MCF 10A (cell line): ENCODE data around the gene MRGPRX2. TPM values are rescaled to one million over a fixed set of nuclear protein-coding genes. Genes with fewer than 3 reads are reported as not detected.

Experiments
- BruUV-seq: library from RNA; stranded (reverse); fragments of 400-500 nt; replicated peaks from 2 replicates; lab custom pipeline; 2021; lab: Mats Ljungman, UMichigan
- CTCF ChIA-PET: fragments of 300-600 bp; sonication (Branson Sonifier 250); formaldehyde crosslinking; extraction: SDS; loops from one replicate; lab custom pipeline; 2021; ENCODE audit warnings: antibody characterized with exemption, inconsistent platforms; lab: Yijun Ruan, JAX
- POLR2A ChIA-PET: fragments of 300-600, 350-650 bp; sonication (Branson Sonifier 250); formaldehyde crosslinking; extraction: SDS; loops from one replicate; lab custom pipeline; 2020; ENCODE audit warnings: antibody characterized with exemption, inconsistent platforms; lab: Yijun Ruan, JAX
- DNase-seq: peaks from one replicate; pipeline ENCODE4 v3.0.0-alpha.2; 2018; ENCODE audit not compliant: unreplicated experiment
- H3K27ac Mint-ChIP-seq: one replicate; pipeline ENCODE4 v1.8.0; 2022; ENCODE audit warnings: mild to moderate bottlenecking, low read depth, mixed read lengths; ENCODE audit not compliant: unreplicated experiment
- H3K27me3 Mint-ChIP-seq: one replicate; pipeline ENCODE4 v1.8.0; 2022; ENCODE audit warnings: mixed read lengths; ENCODE audit not compliant: insufficient read depth, unreplicated experiment
- H3K36me3 Mint-ChIP-seq: one replicate; pipeline ENCODE4 v1.8.0; 2022; ENCODE audit warnings: mild to moderate bottlenecking, moderate library complexity, mixed read lengths; ENCODE audit not compliant: insufficient read depth, unreplicated experiment
- H3K4me1 Mint-ChIP-seq: one replicate; pipeline ENCODE4 v1.8.0; 2022; ENCODE audit warnings: mixed read lengths; ENCODE audit not compliant: insufficient read depth, unreplicated experiment
- H3K4me3 Mint-ChIP-seq: one replicate; pipeline ENCODE4 v1.8.0; 2022; ENCODE audit warnings: mild to moderate bottlenecking, moderate library complexity, mixed read lengths; ENCODE audit not compliant: unreplicated experiment
- H3K9me3 Mint-ChIP-seq: one replicate; pipeline ENCODE4 v1.8.0; 2022; ENCODE audit warnings: mixed read lengths; ENCODE audit not compliant: unreplicated experiment
- intact Hi-C: fragments of 100-400 bp; cut with micrococcal nuclease; formaldehyde crosslinking; loops from 2 replicates; pipeline ENCODE4 v1.14.1; 2022
- total RNA-seq: library from RNA; stranded (reverse); gene quantifications from 2 replicates; pipeline ENCODE4 v1.2.3, GENCODE V29; 2022
- TF ChIP-seq, protein P1 (sequence below): fragments of 200-600 bp; IDR thresholded peaks from one replicate; pipeline ENCODE4 v1.8.0; 2022; ENCODE audit warnings: antibody characterized with exemption, mild to moderate bottlenecking; ENCODE audit not compliant: unreplicated experiment

The MRGPRX2 gene
- total RNA-seq, 1 experiment from 2014 or later, result not detected

- ChIA-PET CTCF (no interaction called here), POLR2A (no interaction called here)
- intact Hi-C loops, result no loop called here
- H3K27ac Mint-ChIP-seq, result no peak overlapping the region
- H3K4me3 Mint-ChIP-seq, result no peak overlapping the region
- H3K9me3 Mint-ChIP-seq, result no peaks in the 10 kb centered on the region
- TF ChIP-seq, protein P1, sequence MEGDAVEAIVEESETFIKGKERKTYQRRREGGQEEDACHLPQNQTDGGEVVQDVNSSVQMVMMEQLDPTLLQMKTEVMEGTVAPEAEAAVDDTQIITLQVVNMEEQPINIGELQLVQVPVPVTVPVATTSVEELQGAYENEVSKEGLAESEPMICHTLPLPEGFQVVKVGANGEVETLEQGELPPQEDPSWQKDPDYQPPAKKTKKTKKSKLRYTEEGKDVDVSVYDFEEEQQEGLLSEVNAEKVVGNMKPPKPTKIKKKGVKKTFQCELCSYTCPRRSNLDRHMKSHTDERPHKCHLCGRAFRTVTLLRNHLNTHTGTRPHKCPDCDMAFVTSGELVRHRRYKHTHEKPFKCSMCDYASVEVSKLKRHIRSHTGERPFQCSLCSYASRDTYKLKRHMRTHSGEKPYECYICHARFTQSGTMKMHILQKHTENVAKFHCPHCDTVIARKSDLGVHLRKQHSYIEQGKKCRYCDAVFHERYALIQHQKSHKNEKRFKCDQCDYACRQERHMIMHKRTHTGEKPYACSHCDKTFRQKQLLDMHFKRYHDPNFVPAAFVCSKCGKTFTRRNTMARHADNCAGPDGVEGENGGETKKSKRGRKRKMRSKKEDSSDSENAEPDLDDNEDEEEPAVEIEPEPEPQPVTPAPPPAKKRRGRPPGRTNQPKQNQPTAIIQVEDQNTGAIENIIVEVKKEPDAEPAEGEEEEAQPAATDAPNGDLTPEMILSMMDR, result no peak
- H3K4me1 Mint-ChIP-seq, result peaks cover 17% of the 10 kb centered on the region
- peaks cover 4% of the 10 kb centered on the region for H3K36me3 Mint-ChIP-seq
- H3K27me3 Mint-ChIP-seq, result peaks cover 74% of the 10 kb centered on the region
- BruUV-seq, result no TSS peak
- peak; percentile 29 for DNase-seq
Observed at GRCh38 chr11:19025481-19026406, 34.8 kb downstream of the MRGPRX2 start.

DNA sequence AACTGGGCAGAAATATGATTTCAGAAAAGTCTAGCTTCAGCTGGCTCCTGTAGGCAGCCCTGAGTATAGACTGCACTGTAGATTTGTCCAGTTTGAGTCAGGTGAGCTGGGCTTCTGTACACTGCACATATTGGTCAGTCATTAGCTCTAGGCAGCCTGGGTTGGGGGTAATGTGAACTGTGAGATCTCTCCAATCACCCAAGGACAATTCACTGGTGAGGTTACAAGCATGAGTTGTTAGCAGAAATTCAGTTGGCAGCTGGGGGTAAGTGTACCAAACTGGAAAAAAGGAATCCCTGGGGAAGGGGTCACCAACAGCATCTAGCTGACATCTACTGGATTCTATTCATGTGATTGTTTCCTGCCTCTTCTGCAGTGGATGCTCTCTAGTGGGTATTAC, 39.7 kb downstream of the MRGPRX2 start:
- intact Hi-C loops, result no loop called here
- TF ChIP-seq, protein P1, result no peak
- Mint-ChIP-seq H3K27ac (no peak overlapping the region), H3K36me3 (no peaks in the 10 kb centered on the region), H3K9me3 (no peaks in the 10 kb centered on the region), H3K27me3 (peaks cover 95% of the 10 kb centered on the region), H3K4me3 (no peak overlapping the region), H3K4me1 (no peaks in the 10 kb centered on the region)
- ChIA-PET CTCF (interaction anchor here (0.6 kb wide), 1 partner anchor 865 kb away, joined by 3 read pairs; no protein-coding TSS in a partner anchor), POLR2A (interaction anchor here (0.6 kb wide), 1 partner anchor 9 kb away, joined by 3 read pairs; no protein-coding TSS in a partner anchor)
- no TSS peak for BruUV-seq
- no peak for DNase-seq

GRCh38 chr11:19018901-19019300, 41.6 kb downstream of the MRGPRX2 start:
- Mint-ChIP-seq H3K4me1 (no peaks in the 10 kb centered on the region), H3K36me3 (no peaks in the 10 kb centered on the region), H3K4me3 (no peak overlapping the region), H3K27me3 (peaks cover 95% of the 10 kb centered on the region), H3K27ac (no peak overlapping the region), H3K9me3 (no peaks in the 10 kb centered on the region)
- intact Hi-C loops, result no loop called here
- ChIA-PET POLR2A (no interaction called here), CTCF (interaction anchor here (0.5 kb wide), 1 partner anchor 15 kb away, joined by 3 read pairs; no protein-coding TSS in a partner anchor)
- TF ChIP-seq, protein P1, result no peak
- BruUV-seq, result no TSS peak
- peak; percentile 51 for DNase-seq

GRCh38 chr11:19013181-19013857, 47.2 kb downstream of the MRGPRX2 start:
- Mint-ChIP-seq H3K36me3 (no peaks in the 10 kb centered on the region), H3K27me3 (peaks cover 100% of the 10 kb centered on the region), H3K4me3 (no peak overlapping the region), H3K4me1 (no peaks in the 10 kb centered on the region), H3K27ac (no peak overlapping the region), H3K9me3 (no peaks in the 10 kb centered on the region)
- intact Hi-C loops, result no loop called here
- TF ChIP-seq, protein P1, result no peak
- peak; percentile 24 for DNase-seq
- CTCF ChIA-PET, result interaction anchor here (0.6 kb wide), 2 partner anchors 1207 to 1271 kb away, joined by 3 to 5 read pairs; no protein-coding TSS in a partner anchor
- BruUV-seq, result no TSS peak
- POLR2A ChIA-PET, result interaction anchor here (0.6 to 1.0 kb wide), 2 partner anchors 11 to 27 kb away, joined by 3 read pairs; no protein-coding TSS in a partner anchor
